GM12874 (cell line): ENCODE measurements around the gene TRDMT1.

ENCODE experiments used
- CTCF ChIP-seq: IDR thresholded peaks from 2 replicates; pipeline ENCODE4 v1.5.1; 2011; ENCODE audit warnings: low read depth, mild to moderate bottlenecking, control low read depth, low read length, moderate library complexity; ENCODE audit not compliant: insufficient read depth

The TRDMT1 gene

GRCh38 chr10:17214526-17214925, 13.1 kb upstream of the TRDMT1 start:
- TF ChIP-seq CTCF: no peak

DNA sequence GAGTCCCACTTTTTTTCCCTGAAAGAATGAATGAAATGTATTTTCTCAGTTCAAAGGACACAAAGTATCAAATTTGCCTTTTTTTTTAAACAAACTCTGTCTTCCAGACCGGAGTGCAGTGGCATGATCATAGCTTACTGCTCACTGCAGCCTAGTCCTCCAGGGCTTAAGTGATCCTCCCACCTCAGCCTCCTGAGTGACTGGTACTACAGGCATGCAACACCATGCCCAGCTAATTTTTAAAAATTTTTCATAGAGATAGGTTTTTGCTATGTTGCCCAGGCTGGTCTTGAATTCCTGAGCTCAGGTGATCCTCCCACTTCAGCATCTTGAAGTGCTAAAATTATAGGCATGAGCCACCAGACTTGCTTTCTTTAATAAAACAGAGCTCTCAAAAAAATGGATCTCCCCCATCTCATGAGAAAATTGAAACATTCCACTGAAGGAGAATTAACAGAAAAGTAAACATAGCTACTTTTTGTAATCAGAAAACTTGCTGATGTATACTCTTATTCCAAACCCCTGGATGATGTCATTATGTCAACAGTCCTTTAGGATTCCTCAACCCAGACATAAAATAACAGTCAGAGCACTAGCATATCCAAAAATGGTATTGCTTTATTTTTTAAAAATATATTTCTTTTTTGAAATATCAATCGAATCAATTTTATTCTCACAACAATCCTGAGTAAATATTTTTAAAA, 12.3 kb upstream of the TRDMT1 start:
- TF ChIP-seq CTCF: no peak

- TF ChIP-seq CTCF: no peak
Observed at GRCh38 chr10:17212802-17213221, 11.3 kb upstream of the TRDMT1 start.

DNA sequence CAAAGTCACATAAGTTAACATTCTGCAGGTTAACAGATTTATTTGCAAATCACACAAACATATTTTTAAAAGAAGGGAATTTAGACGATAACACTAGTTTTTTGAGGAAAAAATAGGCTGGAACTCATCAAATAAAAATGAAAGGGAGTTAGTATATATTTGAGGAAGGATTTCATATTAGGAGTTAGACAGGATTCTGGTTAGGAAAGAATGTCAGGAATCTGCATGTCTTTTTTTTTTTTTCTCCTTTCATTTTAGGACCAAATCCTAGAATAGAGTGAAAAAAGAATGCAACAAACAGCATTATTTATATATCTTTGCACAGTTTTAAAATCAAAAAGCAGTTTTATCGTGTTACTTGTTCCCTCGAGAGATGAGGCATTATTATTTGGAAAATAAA, 8.9 kb upstream of the TRDMT1 start:
- no peak for TF ChIP-seq CTCF

- no peak for TF ChIP-seq CTCF
Observed at GRCh38 chr10:17209881-17210280, 8.4 kb upstream of the TRDMT1 start.

GRCh38 chr10:17209302-17209701, 7.8 kb upstream of the TRDMT1 start:
- no peak for TF ChIP-seq CTCF

GRCh38 chr10:17208476-17208875, 7.0 kb upstream of the TRDMT1 start:
- TF ChIP-seq CTCF: no peak
